GM19395 (cell line): ENCODE data around the gene SOX8.

Experiments
- ATAC-seq: cut with Tn5 transposase; IDR thresholded peaks from one replicate; pipeline ENCODE4 v1.9.1; 2021; ENCODE audit warnings: mild to moderate bottlenecking, moderate library complexity; ENCODE audit not compliant: unreplicated experiment

SOX8 gene

DNA sequence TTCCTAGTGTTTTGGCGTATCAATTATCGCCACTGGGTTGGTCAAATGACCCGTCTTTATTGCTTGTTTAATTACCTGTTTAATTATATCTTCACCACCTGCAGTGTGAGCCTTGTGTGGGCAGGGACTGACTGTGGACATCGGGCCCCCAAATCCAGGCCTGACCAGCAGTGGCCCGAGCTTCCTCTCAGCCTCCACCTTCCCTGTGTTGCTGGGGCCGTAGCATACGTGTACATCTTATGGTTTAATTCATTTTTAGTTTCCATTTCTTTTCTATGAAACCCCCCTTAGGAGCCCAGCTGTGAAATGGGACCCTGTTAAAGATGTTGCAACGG is 9.6 kb upstream of the SOX8 start:
- ATAC-seq: no peak

DNA sequence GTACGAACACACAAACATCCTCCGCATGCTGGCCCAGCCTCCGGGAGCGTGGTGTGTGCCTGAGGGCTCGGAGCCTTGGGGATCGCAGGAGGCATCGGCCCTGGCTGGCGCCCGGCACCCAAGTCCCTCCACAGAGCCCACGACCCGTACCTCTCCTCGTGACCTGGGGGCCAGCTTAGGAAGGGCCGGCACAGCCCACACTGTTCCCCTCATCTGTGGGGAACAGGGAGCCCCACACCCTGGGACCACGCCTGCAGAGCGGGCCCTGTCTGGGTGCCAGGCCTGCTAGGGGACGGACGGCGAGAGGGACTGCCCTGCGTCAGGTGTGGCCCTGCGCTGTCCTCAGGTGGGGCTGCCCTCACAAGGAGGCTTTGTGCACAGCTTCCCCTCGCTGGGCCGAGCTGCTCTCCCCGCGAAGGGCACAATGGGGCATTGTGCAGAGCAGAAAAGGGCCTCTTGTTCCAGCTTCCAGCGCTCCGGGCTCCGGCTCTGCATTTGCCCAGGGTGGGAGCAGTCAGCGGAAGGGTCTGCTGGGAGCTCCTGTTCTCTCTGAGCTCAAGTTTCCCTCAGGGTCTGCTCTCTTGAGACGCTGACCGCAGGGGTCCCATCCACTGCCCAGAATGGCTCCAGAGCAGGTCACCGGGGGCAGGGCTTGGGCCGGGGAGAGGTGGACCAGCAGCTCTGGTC is 9.1 kb upstream of the SOX8 start:
- ATAC-seq: no peak

DNA sequence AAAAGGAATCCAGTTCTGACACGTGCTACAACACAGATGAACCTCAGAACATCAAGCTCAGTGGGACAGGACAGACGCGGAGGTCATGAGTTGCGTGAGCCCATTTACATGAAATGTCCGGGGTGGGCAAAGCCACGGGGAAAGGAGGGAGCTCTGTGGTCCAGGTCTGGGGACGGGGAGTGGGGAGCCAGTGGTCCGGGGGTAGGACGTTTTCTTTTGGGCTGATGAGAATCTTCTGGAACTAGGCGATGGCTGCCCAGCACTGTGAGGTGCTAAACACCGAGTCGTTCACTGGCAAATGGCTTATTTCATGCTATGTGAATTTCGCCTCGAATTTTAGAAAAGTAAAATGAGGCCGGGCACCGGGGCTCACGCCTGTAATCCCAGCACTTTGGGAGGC is 8.2 kb upstream of the SOX8 start:
- no peak for ATAC-seq

DNA sequence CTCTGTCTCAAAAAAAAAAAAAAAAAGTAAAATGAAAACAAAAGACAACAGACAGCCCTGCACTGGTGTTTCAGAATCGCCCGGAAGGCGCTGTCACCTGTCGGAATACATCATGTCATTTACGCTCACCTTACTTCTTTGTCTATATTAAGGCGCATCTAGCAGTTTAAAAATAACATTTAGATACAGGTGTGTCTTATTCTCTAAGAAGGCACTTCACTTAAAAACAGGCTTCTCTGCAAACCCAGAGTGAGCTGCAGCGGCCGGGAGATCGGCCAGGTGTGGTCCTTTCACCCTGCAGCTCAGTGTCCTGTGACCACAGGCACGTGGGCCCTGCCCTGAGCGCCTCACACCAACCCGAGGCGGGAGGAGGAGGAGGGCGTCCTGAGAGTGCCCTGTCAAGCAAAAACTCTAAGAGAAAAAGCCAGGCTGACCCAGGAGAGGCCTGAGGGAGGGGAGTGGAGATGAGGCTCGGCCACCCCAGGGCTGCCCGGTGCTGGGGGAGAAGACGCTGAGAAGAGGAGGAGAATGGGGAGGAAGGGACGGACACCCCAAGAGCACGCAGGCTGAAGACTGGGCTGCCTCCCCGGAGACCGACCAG is 7.5 kb upstream of the SOX8 start:
- no peak for ATAC-seq

DNA sequence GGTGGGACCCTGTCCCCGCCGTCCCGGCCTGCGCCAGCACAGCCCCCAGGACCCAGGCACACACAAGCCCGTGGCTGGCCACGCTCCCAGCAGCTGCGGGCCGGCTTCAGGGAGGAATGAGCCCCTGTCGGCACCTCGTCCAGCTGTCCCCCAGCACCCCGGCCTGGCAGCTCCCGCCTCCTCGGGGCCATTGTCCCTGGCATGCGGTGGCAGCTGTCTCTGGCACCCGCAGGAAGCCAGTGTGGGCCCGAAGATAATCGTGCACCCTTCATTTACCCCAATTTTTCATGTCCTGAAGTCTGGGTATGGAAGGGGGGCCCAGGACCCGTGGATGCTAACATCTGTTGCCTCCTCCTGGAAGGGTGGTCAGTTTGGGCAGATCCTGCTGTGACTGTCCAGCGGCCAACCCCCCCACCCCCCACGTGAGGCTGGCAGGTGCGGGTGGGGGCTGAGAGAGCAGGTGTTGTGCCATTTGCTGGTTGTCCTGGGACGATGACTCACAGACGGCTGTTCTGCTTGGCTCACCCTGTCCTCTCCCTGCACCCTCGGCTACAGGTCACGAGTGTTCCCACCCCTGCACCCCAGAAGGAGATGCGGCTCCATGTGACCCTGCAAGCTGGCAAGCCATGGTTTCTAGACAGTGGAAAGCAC is 6.8 kb upstream of the SOX8 start:
- no peak for ATAC-seq

DNA sequence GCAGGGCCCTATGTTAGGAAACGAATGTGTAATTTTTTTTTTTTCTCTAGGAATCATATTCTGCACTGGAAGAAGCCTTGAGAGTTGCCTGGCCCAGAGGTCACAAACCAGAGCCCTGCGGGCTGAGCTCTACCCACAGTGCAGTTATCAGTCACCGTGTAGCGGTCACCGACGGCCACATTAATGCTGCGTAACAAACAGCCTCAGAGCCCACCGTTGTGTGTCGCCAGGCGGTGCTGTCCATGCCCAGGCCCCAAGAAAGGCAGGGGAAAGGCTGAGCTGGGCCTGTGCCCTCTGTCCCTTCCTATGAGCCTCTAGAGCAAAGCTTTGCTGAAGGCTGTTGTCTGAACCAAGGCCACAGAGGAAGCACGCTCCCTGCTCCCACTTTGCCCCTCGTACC is 6.3 kb upstream of the SOX8 start:
- ATAC-seq: no peak

DNA sequence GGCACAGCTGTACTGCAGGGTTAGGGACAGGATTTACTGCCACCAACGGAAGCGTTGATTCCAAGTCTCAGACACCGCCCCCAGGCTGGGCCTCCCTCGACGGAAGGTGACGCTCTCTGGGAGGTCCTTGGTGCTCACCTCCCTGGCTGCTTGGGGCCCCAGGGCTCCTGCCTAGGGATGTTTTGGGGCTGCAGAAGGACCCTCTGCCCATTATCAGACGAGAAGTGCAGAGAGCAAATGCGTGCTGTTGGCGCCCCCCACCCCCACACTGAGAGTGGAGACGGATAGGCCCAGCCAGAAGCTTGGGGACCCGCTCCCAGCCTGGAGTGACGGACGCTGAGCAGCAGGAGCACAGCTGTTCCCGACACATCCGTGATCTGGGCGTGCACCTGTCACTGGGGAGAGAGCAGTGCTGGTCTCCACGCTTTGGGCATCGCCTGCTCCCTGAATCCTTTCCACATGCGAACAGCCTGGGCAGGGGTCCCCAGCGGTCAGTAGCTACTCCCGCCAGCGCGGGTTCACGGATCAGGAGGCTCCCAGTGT is 5.1 kb upstream of the SOX8 start:
- ATAC-seq: no peak

DNA sequence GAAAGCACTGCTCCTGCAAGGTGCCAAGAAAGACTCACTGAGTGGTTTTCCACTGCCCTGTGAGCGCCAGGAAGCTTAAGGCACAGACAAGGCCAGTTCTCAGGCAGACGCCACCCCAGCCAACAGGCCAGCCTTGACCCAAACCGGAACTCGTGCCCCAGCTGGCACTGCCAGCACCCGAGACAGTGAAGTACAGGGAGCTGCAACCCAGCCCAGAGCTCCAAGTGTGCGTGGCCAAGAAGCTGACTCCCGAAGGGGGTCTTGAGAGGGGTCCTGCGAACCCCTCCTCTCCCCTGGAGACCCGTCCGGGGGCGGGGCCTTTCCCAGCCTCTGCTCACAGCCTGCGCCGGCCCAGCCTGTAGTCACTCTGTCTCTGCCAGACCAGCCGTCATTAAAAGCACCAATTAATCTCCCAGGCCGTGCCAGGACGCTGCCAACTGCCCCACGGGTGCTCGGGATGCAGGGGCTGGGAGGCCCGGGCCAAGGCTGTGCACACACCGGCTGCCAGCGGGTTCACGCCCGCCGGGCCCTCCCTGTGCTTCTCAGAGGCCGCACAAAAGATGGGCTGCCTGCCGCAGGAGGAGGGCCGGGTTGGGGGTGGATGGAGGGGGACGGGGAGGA is 4.4 kb upstream of the SOX8 start:
- ATAC-seq: no peak

DNA sequence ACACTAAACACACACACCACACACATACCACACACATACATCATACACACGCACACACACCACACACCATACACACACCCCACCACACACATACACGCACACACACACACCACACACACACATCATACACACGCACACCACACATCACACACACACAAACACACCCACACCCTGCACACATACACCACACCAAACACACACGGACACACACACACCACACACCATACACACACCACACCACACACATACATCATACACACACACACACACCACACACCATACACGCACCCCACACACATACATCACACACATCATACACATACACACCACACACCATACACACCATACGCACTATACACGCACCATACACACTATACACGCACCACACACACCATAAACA is 3.7 kb upstream of the SOX8 start:
- ATAC-seq: no peak

DNA sequence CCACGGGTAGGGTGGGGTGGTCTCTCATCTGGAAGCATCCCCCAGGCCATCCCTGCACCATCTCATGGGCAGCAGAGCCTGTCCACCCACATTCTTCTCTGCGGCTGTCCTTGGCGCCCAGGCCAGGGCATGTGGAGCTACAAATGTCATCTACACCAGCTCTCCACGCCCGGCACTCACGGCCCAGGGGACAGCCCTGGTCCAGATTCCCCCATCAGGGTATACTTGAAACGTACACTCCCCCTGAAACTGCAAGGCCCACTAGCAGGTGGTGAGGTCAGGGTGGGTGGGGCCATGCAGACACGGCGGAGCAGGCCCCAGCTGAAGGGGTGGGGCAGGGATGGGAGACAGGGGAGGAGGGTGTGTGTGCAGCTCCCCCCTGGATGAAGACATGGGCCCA is 3.2 kb upstream of the SOX8 start:
- no peak for ATAC-seq

DNA sequence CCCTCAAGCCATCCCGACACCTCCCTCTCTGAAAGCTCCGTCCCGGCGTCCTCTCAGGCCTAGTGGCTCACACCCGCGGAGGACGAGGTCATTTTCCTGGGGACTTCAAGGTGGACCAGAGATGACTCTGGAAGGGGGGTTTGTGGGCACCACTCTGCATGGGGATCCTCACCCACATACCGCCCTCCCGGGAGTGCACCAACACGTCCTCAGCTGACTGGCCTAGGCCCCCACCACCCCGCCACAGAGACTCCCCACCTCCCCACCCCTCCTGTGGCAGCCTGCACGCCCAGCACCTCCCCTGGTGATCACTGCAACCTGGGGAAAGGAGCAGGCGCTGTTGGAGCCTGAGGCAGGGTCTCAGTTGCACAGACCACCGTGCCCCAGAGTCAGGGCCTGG is 2.4 kb upstream of the SOX8 start:
- ATAC-seq: no peak

DNA sequence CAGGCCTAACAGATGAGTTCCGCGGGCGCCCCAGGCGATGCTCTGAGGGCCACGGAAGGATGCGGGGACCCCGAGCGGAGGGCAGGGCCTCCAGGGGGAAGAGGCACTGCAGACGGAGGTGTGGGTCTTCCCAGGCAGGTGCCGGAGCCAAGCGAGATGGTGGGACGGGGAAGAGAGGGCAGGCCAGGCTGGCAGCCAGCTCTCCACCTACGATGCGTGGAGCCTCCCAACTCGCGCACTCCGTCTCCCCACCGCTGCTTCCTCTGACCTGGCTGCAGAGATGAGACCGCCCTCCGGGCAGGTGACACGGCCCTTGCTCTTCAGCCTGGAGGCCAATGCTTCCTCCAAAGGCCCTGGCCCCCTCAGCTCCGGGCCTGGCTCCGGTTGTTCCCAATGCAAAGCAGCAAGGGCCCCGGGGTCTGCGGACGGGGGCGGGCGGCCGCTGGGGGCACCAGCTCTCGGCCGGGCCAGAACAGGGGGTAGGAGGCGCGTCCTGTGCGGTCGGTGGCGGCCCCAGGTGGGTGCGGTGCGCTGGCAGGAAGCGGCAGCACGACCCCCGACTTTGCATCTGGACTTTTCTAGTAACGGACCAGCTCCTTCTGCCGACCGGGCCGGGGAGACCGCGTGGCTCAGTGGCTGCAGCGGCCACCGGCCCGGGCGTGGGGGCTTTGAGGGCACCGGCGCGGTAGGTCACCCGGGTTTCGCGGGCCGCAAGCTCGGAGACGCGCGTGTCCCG is 1.5 kb upstream of the SOX8 start:
- ATAC-seq: no peak

DNA sequence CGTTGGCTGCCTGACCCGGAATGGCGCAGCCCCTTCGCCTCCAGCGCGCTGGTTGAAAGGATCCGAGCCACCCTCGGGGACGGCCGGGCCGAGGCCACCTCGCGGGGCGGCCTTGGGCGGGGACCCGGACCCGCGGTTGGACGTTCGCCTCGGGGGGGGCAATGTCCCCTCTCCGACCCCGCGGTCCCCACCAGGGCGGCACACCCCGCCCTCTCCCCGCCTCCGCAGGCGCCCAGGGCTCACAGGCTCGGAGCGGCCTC is 1.0 kb upstream of the SOX8 start:
- ATAC-seq: no peak

DNA sequence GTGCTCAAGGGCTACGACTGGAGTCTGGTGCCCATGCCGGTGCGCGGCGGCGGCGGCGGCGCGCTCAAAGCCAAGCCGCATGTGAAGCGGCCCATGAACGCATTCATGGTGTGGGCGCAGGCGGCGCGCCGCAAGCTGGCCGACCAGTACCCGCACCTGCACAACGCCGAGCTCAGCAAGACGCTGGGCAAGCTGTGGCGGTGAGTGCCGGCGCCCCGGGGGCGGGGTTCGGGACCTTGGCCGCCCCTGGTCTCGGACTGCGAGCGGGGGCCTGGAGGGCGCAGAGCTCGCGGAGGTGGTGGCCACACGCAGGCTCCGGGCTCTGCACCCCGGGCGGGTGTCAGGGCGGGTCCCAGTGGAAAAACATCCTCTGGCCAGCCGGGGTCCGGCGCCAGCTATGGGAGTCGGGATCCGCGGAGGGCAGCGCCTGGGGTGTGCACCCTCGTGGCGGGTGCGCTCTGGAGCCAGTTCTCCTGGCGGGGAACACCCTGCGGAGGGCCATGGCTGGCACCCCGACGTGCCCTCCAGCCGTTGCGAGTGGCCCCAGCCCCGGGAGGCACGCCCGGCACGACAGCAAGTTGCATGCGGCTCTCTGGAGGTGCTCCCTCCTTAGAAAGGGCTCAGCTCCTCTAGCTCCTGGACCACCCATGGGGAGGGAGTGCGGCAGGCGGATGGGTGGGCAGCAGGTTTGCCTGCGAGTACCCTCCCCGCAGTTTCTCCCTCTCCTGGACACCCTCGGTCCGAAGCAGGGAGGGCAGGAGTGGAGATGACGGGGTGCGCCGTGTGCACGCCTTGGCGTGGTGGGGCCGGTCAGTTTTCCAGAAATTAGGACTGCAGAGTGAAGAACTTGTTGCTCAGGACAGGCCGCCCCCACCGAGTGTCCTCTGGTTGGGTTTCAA is 824 bp downstream of the SOX8 start:
- no peak for ATAC-seq

DNA sequence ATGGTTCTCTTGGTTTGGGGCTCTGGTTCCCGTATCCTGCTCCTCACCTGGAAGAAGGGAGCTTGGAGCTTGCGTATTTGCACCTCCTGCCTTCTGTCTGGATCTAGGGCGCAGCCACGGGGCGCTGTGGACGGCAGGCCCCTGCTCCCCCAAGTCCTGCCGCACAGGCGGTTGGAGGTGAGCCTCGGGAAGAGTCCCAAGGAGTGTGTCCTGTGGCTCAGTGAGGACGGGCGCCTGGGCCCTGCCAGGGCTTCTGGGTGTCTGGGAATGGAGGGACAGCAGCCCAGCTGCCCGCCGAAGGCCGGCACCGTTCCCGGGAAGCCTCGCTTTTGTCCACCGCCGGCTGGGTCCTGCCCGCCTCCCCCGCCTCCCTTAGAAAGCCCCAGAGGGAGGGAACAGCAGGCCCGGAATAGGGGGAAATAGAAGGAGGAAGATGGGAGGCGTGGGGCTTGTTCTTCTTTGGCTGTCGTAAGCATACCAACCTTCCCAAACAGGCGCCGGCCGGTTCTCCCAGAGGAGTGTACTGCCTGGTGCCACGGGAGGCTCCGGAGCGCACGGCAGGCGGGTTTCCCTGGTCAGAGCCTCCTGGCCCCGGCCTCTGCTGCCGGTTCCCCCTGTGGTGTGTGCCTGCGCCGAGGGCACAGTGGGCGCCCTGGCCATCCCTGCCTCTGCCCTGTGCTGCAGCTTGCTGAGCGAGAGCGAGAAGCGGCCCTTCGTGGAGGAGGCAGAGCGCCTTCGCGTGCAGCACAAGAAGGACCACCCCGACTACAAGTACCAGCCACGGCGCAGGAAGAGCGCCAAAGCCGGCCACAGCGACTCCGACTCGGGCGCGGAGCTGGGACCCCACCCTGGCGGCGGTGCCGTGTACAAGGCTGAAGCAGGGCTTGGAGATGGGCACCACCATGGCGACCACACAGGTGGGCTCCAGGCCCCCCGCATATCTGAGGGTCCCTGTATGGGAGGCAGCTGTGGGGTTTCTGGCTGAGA is 1.8 kb downstream of the SOX8 start:
- no peak for ATAC-seq

DNA sequence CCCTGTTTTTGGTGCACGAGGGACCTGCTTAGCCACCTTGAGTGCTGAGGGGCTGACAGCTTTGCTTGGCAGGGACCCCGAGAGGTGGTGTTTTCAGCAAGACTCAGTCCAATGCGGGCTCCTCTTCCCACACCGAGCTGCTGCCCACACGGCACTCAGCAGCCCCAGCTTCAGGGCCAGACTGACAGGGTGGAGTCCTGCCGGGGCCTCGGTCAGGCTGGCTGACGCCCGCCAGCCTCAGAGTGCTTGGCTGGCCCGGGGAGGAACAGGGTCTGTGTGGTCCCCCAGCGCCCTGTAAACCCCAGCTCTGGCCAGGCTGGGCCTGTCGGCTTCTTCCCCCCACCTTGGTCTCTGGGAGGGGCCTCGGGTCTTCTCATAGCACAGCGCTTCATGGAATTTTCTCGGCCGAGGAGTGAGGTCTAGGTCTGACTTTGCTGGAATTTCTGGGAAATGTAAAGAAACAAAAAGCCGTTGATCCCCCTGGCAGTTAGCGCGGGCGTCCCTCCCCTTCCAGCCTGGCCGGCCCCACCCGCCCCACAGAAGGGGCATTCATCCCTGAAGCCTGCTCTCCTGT is 2.6 kb downstream of the SOX8 start:
- ATAC-seq: no peak

DNA sequence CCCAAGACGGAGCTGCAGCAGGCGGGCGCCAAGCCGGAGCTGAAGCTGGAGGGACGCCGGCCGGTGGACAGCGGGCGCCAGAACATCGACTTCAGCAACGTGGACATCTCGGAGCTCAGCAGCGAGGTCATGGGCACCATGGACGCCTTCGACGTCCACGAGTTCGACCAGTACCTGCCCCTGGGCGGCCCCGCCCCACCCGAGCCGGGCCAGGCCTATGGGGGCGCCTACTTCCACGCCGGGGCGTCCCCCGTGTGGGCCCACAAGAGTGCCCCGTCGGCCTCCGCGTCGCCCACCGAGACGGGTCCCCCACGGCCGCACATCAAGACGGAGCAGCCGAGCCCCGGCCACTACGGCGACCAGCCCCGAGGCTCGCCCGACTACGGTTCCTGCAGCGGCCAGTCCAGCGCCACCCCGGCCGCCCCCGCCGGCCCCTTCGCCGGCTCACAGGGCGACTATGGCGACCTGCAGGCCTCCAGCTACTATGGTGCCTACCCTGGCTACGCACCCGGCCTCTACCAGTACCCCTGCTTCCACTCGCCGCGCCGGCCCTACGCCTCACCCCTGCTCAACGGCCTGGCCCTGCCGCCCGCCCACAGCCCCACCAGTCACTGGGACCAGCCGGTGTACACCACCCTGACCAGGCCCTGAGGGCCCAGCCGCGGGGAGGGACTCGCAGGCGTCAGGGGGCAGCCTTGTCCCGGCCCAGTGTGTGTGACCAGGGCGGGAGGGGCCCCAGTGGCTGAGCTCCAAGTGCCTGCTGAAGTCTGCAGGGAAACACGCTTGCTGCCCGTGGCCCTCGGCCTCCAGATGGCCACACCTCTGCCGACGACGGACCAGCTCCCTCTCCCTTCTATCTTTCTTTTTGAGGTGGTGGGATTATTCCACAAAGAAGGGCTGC is 3.4 kb downstream of the SOX8 start:
- no peak for ATAC-seq
